Kidney (tissue), 14 donors: Measurements from ENCODE around the gene SPEG. TPM values are rescaled to one million over a fixed set of nuclear protein-coding genes. Genes with fewer than 3 reads are reported as not detected.

Experiments
- DNase-seq, 5 donors: peaks; one replicate each; pipeline ENCODE4 v3.0.0-alpha.2; 2013 to 2020
- FAIRE-seq: peaks from 2 replicates; lab custom pipeline; 2012; peaks lifted over from hg19 to GRCh38; lab: Jason Lieb, UNC
- H3K27ac ChIP-seq, 2 donors: one replicate each; pipeline ENCODE4 v1.7.0; 2013; ENCODE audit warnings: low read depth in 2 of 2, low read length in 2 of 2, inconsistent platforms in 1 of 2
- H3K27me3 ChIP-seq: one replicate; pipeline ENCODE4 v1.7.1; 2013; ENCODE audit warnings: low read length, inconsistent platforms; ENCODE audit not compliant: control insufficient read depth, insufficient read depth
- H3K36me3 ChIP-seq, 3 donors: one replicate each; pipeline versions ENCODE4 v1.7.0 to v1.7.1; 2013; ENCODE audit warnings: low read length in 3 of 3, control low read depth in 1 of 3, inconsistent platforms in 1 of 3; ENCODE audit not compliant: insufficient read depth in 3 of 3, control insufficient read depth in 2 of 3
- H3K4me1 ChIP-seq, 3 donors: one replicate each; pipeline versions ENCODE4 v1.7.0 to v1.7.1; 2013; ENCODE audit warnings: low read length in 3 of 3, inconsistent platforms in 1 of 3, low read depth in 1 of 3; ENCODE audit not compliant: control insufficient read depth in 2 of 3, insufficient read depth in 2 of 3
- H3K4me3 ChIP-seq, 3 donors: one replicate each; pipeline versions ENCODE4 v1.7.0 to v1.8.1; 2013; ENCODE audit warnings: low read length in 3 of 3, control low read depth in 1 of 3, inconsistent platforms in 1 of 3
- H3K9ac ChIP-seq, 3 donors: one replicate each; pipeline versions ENCODE4 v1.7.0 to v1.7.1; 2013; ENCODE audit warnings: low read length in 3 of 3, control low read depth in 1 of 3, inconsistent platforms in 1 of 3
- H3K9me3 ChIP-seq, 3 donors: one replicate each; pipeline versions ENCODE4 v1.7.0 to v1.7.1; 2013; ENCODE audit warnings: low read length in 3 of 3, control low read depth in 1 of 3, inconsistent platforms in 1 of 3; ENCODE audit not compliant: control insufficient read depth in 2 of 3, insufficient read depth in 1 of 3
- CTCF ChIP-seq: IDR thresholded peaks from 3 replicates; pipeline ENCODE4 v1.5.1; 2012; ENCODE audit warnings: mild to moderate bottlenecking, moderate library complexity, borderline replicate concordance; ENCODE audit not compliant: insufficient read depth; ENCODE audit errors: extremely low read depth
- intact Hi-C: fragments of 100-400 bp; cut with DNase I; formaldehyde crosslinking; loops from one replicate; pipeline ENCODE4 v1.11.1; 2022
- polyA plus RNA-seq: library from polyadenylated mRNA; stranded (reverse); fragments of 350-450 nt; fragmentation: Illumina TruSeq; extraction: RNeasy Lipid Tissue Mini Kit (QIAGEN cat#74804); gene quantifications from one replicate; pipeline ENCODE4 v1.2.3, GENCODE V29; 2014; ENCODE audit warnings: low read depth, low replicate concordance; ENCODE audit not compliant: insufficient read depth
- total RNA-seq: library from RNA; stranded (reverse); fragmentation: NEBNext Ultra II Directional; extraction: Animal tissue kit (Norgen Biotek cat#: 25700); gene quantifications from one replicate; pipeline ENCODE4 v1.2.1, GENCODE V29; 2021
- donor health status: control.
- donor health status: control.
- donor health status: control.
- donor health status: control.
- donor health status: control.
- donor health status: DM: yes; HTN: yes; CAD: no.
- donor health status: Normal renal cell carcinoma (clear cell type).

The SPEG gene
- total and polyA plus RNA-seq, 2 donors from 2014 or later, result 13.1 to 26.6 TPM

GRCh38 chr2:219460424-219460926 is 25.8 kb downstream of the SPEG start:
- peak; percentile 75 to 93 (median 88) for DNase-seq
- TF ChIP-seq CTCF, result no peak
- no peaks in the 10 kb centered on the region for H3K27me3 ChIP-seq
- H3K9me3 ChIP-seq, result no peaks in the 10 kb centered on the region
- no peaks in the 10 kb centered on the region for H3K36me3 ChIP-seq
- no peak overlapping the region for H3K4me3 ChIP-seq
- intact Hi-C loops, result no loop called here
- no peaks in the 10 kb centered on the region for H3K4me1 ChIP-seq
- FAIRE-seq, result no peak
- H3K9ac ChIP-seq, result no peak overlapping the region
- H3K27ac ChIP-seq, result no peak overlapping the region

GRCh38 chr2:219461047-219461514 is 26.4 kb downstream of the SPEG start:
- Histone ChIP-seq H3K27me3 (no peaks in the 10 kb centered on the region), H3K9ac (no peak overlapping the region), H3K36me3 (no peaks in the 10 kb centered on the region), H3K9me3 (no peaks in the 10 kb centered on the region), H3K4me1 (no peaks in the 10 kb centered on the region), H3K4me3 (no peak overlapping the region), H3K27ac (no peak overlapping the region)
- intact Hi-C loops, result no loop called here
- FAIRE-seq (no peak), DNase-seq (peak in 2 of 5 donors; percentile 26 to 74)
- no peak for TF ChIP-seq CTCF

GRCh38 chr2:219461669-219462068 is 27.0 kb downstream of the SPEG start:
- intact Hi-C loops, result no loop called here
- Histone ChIP-seq H3K27ac (no peak overlapping the region), H3K4me1 (no peaks in the 10 kb centered on the region)

More at GRCh38 chr2:219461669-219462068, 27.0 kb downstream of the SPEG start:
- no peak overlapping the region for H3K4me3 ChIP-seq
- peak in 1 of 5 donors; percentile 62 for DNase-seq
- TF ChIP-seq CTCF, result no peak
- no peaks in the 10 kb centered on the region for H3K27me3 ChIP-seq
- no peak overlapping the region for H3K9ac ChIP-seq
- H3K9me3 ChIP-seq, result no peaks in the 10 kb centered on the region
- no peaks in the 10 kb centered on the region for H3K36me3 ChIP-seq
- no peak for FAIRE-seq
